Stimulated activated CD4-positive, alpha-beta T cell treated with anti-CD3 and anti-CD28 coated beads, Interleukin-1b, Interleukin-23, amount 100 ng/mL, for 1 hour (primary cell): ENCODE measurements around the gene ACOX1.
A peak's percentile ranks its signal among the peaks of the same experiment; 100 is the strongest.

Experiments used
- DNase-seq, 2 donors: peaks; one replicate each; pipeline ENCODE4 v3.0.0-alpha.2; 2020; ENCODE audit warnings: low read depth in 2 of 2

The ACOX1 gene

DNA sequence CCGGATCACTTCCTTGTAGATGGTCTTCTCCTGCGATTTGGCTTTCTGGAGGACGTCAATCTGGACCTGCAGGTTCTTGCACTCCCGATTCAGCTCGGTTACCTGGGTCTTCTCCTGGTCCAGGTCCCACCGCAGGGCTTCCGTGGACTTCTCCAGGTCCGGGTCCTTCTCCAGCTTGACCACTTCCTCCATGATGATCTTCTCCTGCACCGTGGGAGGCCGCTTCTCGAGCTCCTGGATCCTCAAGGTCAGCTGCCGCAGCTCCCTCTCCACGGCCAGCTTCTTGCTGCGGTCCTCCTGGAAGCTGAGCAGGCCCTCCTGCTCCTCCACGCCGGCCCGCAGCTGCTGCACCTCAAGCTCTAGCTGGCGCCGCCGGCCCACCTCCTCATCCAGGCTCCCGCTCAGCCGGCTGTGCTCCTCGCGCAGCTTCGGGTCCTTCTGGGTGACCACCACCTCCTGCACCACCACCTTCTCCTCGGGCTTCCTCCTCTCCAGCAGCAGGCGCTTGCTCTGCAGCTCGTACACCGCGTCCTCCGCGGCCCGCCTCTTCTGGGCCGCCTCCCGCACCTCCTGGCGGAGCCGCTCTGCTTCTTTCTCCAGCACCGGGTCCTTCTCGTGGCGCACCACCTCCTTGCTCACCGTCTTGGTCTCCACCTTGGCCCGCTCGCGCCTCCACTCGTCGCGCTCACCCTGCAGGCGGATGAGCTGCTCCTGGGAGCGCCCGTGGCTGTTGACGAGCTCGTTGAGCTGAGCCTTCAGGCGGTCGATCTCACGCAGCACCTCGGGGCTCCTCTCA, 29.9 kb upstream of the ACOX1 start:
- DNase-seq: no peak

DNA sequence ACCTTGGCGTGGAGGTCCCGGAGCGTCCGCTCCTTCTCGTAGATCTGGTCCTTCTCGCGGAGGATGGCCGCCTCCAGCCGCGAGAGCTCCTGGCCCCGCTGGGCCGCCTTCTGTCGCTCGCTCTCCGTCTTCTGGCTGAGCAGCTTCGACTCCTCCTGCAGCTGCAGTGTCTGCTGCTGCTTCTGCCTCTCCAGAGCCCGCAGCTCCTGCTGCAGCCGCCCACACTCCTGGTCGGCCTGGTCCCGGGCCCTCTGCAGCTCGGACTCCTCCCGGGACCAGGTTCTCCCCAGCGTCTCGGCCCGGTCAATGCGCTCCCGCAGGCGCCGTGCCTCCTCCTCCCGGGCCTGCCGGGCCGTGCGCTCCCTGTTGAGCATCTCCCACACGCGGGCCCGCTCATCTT, 29.2 kb upstream of the ACOX1 start:
- DNase-seq: no peak

GRCh38 chr17:76007850-76008165, 28.8 kb upstream of the ACOX1 start:
- no peak for DNase-seq

DNA sequence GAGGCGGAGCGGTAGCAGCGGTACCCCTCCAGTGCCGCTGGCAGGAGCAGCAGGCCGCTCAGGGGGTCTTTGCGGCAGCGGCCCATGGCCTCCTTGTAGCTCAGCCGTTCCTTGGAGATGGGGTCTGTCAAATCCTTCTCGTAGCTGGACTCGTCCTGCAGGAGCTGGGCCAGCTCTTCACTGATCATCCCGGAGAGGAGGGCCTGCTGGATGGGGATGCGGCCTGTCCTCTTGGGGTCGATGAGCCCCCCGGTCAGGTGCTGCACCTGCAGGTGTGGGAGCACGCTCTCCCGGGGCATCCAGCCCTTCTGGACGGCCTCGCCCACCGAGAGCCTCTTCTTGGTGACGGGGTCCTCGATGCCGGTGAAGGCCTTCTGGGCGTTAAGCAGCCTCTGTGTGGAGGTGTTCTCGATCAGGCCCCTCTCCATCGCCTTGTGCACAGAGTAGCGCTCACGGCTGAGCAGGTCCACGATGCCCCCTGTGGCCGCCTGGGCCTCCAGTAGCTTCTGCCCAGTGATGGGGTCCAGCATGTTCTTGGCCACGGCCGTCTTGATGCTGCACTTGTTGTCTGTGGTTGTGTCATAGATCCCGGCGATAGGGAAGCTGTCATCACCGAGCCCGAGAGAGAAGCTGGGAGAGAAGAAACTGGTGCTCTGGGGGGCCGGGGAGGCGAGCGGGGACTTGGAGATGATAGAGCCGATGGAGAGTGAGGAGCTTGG, 28.3 kb upstream of the ACOX1 start:
- no peak for DNase-seq

DNA sequence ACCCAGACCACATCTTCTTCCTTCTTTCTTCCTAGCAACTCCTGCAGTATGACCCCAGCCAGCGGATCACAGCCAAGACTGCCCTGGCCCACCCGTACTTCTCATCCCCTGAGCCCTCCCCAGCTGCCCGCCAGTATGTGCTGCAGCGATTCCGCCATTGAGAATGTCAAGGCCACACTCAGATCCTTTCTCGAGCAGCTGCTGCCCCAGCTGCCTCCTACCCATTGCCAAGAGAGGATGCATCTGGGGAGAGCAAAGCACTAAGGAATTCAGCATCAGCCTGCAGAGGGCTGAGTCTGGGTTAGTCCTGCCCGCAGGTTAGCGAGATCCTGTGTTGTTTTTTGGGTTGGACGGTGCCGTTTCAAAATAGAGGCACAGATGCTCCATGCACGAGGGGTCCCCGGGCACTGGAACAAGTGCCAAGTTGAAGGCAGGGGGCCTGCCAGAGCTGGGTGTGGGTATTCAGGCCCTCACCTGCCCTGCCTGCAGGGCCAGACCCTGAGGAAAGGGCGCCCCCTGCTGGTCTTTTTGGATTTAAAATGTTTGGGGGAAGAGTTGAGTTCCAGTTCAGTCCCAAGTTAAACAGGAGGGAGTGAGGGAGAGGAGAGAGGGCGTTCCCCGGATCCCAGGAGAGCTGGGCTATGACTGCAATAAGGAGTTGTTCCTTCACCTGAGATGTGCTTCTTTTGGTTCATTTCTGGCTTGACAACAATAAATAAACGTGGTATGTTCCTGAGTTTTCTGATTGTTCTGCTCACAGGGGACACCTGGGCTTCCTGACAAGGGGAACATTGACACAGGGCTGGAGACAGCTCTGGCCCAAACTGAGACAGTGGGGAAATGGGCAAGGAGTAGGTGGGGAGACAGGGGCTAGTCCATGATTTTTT, 26.5 kb upstream of the ACOX1 start:
- peak; percentile 64 to 81 for DNase-seq

DNA sequence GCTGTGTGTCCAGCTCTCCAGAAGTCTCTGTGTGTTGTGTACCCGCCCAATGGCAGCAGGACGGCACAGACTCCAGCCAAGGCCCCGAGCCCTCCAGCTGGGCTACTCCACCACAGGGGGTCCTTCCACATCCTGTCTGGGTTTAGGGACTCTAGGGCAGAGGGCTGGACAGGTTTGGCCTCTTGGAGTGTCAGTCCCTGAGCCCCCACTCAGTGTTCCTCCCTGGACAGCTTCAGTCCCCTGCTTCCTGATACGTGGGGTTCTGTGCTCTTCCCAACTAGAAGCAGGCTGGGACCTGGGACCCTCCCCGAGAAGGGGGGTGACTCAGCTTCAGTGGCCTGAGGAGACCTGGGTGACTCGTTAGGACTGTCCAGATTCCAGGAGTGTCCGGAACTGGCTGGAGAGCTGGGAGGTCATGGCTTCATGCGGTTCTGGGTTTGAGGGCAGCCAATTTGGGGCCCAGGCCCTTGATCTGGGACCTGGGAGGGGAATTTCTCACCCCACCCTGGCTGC, 25.8 kb upstream of the ACOX1 start:
- DNase-seq: no peak

DNA sequence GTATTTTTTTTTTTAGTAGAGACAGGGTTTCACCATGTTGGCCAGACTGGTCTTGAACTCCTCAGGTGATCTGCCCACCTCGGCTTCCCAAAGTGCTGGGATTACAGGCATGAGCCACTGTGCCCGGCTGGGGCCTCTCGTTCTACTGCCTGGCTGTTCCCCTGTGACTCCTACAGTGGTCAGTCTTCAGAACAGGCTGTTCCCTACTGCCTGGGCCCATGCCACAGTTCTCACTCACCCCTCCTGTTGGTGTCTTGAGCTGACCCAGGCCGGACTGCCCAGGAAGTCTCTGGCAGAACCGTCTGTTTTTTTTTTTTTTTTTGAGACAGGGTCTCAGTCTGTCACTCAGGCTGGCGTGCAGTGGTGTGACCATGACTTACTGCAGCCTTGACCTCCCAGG, 24.9 kb upstream of the ACOX1 start:
- DNase-seq: no peak

GRCh38 chr17:76002100-76002499, 23.1 kb upstream of the ACOX1 start:
- no peak for DNase-seq

DNA sequence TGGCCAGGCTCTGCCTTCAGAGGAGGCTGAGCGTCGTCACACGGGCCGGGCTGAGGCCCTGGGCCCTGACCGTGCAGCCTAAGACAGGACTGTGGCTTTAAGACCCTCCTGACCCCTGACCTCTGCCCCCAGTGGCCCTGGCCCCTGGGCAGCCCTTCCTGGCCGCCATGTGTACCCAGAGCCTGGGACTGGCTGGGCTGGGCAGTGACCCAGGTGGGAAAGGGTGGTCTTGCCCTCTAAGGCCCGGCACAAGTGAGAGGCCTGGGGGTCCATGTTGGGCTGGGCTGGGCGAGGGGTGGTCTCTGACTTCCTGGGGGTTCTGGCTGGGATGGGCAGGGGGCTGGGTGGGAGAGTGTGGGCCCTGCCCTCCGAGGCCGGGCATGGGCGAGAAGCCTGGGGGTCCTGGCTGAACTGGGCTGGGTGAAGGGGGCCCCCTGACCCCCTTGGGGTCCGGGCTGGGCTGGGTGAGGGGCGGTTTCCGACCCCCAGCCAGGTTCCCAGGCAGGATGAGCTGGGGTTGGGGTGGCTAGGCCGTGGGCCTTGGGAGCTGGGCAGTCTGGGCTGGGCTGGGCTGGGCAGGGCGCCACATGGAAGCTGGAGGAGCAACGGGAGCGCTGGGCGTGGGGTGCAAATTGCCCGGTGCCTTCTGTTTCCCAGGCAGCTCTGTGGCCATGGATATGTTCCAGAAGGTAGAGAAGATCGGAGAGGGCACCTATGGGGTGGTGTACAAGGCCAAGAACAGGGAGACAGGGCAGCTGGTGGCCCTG, 22.0 kb upstream of the ACOX1 start, which contains the start of gene CDK3:
CDK3 (plus strand) TSS at position 101 of the 767 bp plus-strand sequence; CDS start at position 672, 571 bp downstream.
- DNase-seq: no peak

- peak; percentile 26 to 63 for DNase-seq
These were observed 21.2 kb upstream of the ACOX1 start for GRCh38 chr17:76000016-76000754.

DNA sequence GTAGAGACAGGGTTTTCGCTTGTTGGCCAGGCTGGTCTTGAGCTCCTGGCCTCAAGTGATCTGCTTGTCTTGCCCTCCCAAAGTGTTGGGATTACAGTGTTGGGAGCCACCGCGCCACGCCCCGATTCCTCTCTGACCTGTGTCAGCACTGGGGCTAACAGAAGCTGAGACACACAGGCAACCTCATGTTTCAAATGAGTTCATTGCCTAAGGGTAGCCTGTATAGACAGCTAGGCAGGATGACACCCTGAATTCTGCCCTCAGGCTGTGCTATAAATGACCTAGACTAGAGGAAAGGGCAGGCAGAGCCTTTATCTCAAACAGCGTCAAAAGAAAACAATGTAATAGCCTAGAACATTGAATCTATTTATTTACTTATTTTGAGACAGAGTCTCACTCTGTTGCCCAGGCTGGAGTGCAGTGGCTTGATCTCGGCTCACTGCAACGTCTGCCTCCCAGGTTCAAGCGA, 19.4 kb upstream of the ACOX1 start:
- DNase-seq: no peak

DNA sequence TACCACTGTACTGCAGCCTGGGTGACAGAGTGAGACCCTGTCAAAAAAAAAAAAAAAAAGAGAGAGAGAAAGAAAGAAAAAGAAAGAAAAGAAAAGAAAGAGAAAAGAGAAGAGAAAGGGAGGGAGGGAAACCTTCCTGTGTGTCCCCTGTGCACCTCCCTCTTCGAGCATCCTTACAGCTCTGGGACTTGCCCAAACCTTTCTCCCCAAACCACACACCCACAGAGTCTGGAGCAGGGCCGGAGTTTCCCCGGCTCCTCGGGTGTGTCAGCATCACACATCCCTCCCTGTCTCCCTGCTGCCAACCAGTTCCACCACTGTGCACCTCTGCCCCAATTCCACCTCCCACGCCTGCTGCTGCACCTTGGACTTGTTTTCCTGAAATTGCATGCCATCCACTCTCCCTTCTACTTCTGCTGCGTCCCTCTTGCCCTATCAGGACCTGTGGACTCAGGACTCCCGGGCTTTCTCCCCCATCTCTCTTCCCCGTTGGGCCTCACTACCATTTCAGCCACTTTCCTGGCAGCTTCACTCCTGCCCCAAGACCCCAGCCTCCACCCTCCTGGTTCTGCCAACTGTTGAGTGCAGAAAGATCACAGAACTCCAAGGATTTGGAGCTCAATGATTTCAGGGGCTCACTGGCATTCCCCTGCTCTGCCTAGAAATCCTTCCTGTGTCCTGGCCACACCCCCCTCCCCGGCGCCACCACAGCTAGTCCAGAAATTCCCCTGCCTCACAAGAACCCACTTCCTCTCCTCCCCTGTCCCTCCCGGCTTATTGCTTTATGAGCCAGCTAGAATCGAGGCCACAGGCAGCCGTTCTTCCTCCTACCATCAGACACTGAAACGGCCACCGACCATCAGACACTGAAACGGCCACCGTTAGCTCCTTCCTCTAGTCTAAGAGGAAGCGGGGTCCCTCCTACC, 18.0 kb upstream of the ACOX1 start:
- no peak for DNase-seq

DNA sequence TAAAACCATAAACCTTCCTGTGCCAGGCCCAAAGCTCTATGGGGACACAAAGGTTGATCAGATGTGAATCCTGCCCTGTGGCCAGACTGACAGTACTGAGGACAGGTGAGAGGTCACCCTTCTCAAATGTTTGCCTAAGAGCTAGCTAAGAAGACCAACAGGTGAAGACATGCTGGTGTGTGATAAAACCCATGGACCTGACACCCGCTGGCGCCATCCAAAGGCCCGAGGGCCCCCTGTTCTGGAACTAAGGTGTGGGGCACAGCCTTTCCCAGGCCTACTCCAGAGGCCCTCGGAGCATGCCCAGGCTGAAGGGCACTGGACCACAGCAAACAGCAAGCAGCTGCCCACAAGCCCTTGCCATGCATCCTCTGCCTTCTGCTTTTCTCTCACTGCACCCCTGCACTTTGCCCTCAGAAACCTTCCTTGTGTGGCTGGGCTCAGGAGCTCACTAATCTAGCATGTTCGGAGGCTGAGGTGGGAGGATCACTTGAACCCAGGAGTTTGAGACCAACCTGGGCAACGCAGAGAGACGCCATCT, 16.5 kb upstream of the ACOX1 start:
- DNase-seq: no peak

GRCh38 chr17:75994802-75995370, 15.9 kb upstream of the ACOX1 start:
- no peak for DNase-seq

- no peak for DNase-seq
These were observed 12.4 kb upstream of the ACOX1 start for GRCh38 chr17:75991396-75991795.

- DNase-seq: no peak
These were observed 8.1 kb upstream of the ACOX1 start for GRCh38 chr17:75987041-75987440.

DNA sequence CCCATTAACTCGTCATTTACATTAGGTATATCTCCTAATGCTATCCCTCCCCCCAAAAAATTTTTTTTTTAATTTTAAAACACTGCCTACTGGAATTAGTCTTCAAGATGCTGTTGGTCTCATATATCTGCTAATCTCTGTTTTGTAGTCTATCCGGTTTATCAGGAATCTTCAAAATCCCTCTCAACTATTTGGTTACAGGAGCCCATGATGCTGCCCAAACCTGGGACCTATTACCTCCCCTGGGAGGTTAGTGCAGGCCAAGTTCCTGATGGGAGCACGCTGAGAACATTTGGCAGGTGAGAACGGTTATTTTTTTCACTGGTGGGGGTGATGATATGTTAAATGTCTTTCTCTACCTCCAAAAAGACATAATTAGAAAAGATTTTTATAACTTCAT, 7.0 kb upstream of the ACOX1 start:
- no peak for DNase-seq

DNA sequence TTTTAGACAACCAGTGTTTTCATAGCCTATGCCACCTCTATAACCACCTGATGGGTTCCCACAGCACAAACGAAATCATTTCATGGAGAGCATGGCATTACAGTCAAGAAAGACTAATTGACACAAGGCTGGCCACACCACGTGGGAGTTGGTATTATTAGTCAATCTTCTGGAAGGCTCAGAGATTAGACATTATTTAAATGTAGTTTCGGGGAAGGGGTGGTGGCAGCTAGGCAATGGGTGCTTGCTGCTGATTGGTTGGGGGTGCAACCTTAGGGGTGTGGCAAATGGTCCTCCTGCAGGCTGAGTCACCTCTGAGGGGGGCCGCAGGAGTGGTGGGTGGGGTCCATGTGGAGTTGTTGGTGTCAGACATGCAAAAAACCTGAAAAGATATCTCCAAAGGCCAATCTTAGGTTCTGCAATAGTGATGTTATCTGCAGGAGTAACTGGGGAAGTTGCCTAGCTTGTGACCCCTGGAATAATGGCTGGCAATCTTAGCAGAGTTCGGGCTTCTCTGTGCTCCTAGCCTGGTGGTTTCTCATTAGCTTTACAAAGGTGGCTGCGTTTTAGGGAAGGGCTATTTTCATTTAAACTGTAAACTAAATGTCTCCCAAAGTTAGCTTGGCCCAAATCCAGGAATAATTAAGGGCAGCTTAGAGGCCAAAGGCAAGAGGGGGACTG, 4.7 kb upstream of the ACOX1 start:
- no peak for DNase-seq
